GM18505 (cell line): ENCODE data around the gene CHD9.

Experiments used
- ATAC-seq: cut with Tn5 transposase; IDR thresholded peaks from one replicate; pipeline ENCODE4 v1.9.1; 2021; ENCODE audit not compliant: unreplicated experiment
- POLR2A ChIP-seq: IDR thresholded peaks from 4 replicates; pipeline ENCODE4 v1.6.1; 2011; ENCODE audit warnings: borderline replicate concordance; ENCODE audit not compliant: insufficient read depth, insufficient read length; ENCODE audit errors: extremely low read depth

CHD9 gene

GRCh38 chr16:53055541-53056391, 975 bp downstream of the CHD9 start:
- TF ChIP-seq POLR2A: no peak
- no peak for ATAC-seq

DNA sequence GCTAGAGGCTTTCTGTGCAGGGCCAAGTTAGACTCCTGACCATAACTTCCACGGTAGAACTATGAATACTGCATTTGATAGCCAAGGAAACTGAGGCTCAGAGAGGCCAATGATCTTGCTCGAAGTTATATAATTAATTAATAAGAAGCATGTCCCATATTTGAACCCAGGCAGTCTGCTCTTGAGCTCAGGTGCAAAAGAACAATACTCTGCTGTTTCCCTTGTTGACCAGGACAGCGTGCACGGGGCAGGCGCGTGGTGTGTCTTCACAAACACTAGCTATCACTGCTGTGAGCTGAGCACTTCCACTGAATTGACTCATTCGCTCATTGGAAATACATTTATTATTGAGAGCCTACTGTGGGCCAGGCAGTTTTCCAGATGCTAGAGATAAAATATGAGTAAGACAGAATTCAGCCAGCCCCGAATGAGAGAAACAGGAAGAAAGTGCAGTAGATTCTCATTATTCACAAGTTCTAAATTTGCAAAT, 1.6 kb downstream of the CHD9 start:
- no peak for ATAC-seq
- TF ChIP-seq POLR2A: no peak

DNA sequence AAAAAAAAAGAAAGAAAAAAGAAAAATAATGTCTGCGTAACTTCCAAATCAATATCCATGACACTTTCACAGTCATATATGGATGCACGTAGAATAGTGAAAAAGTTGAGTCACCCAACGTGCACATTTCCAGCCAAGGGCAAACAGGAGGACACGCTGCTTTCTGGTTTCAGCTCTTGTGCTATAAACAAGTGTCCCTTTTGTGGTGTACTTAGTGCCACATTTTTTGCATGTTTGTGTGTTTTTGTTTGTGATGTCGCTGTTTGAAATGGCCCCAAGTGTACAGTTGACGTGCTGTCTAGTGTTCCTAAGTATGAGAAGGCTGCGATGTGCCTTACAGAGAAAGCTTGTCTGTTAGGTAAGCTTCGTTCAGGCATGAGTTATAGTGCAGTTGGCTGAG, 2.9 kb downstream of the CHD9 start:
- ATAC-seq: no peak
- no peak for TF ChIP-seq POLR2A

DNA sequence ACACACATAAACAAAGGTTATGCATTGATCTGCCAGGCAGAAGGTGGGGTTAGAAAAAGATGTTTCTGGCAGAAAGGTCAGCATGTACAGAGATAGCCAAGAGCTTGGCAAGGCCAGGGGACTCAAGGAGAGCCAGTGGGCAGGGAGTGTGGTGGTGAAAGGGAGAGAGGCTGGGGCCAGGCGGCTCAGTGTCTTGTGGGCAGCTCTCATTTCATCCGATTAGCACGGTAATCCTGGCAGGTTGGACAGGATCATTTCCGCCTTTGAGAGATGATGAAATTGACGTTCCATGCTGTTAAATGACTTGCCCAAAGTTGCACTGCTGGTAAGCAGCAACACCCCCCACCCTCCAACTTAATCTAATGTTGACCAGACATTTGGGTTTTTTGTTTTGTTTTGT, 3.6 kb downstream of the CHD9 start:
- ATAC-seq: no peak
- no peak for TF ChIP-seq POLR2A

- TF ChIP-seq POLR2A: no peak
Observed at GRCh38 chr16:53058882-53059281, 4.1 kb downstream of the CHD9 start.

GRCh38 chr16:53059672-53060071, 4.9 kb downstream of the CHD9 start:
- no peak for ATAC-seq
- no peak for TF ChIP-seq POLR2A

More at GRCh38 chr16:53058882-53059281, 4.1 kb downstream of the CHD9 start:
- no peak for ATAC-seq

DNA sequence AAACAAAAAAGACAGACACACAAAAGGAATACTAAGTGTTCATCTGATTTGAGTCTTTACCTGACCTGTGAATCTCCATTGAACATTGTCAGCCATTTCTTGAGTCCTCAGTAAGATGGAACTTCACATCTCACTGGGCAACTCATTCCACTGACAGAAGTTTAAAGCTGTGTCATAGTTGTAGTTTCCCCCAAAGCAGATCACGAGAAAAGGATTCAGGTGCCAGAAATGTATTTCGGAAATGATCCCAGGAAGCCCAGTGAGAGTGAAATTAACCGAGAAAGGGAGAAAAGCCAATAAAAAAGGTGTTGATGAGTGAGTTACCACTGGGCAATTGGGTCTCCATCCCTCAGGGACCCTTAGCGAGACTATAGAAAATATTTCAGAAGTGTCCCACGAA, 6.5 kb downstream of the CHD9 start:
- TF ChIP-seq POLR2A: no peak
- ATAC-seq: peak; percentile 18

- ATAC-seq: peak; percentile 84
- peak; percentile 53 for TF ChIP-seq POLR2A
Observed at GRCh38 chr16:53061701-53062159, 6.9 kb downstream of the CHD9 start.

GRCh38 chr16:53064081-53064578, 9.3 kb downstream of the CHD9 start:
- no peak for ATAC-seq

DNA sequence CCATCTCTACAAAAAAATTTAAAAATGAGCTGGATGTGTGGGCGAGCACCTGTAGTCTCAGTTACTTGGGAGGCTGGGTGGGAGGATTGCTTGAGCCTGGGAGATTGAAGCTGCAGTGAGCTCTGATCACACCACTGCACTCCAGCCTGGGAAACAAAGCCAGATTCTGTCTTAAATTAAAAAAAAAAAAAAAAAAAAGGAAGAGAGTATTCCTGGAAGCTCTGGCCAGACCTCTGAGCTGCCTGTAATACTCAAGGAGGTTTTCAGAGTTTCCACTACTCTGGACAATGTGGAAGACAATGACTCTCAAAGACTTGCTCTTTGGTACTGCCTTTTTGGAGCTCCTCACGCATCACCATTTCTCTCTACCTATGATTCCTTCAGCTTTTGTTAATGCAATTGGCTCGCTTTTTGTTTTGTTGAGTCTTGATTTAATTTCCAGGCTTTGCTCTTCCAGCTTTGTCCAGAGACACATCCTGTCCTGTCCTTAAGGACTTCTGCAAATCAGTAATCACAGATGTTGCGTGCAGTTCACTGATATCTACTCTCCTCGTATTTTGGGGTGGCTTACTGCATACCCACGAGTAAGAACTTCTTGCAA, 10.8 kb downstream of the CHD9 start:
- ATAC-seq: no peak

More at GRCh38 chr16:53064081-53064578, 9.3 kb downstream of the CHD9 start:
- no peak for TF ChIP-seq POLR2A

GRCh38 chr16:53067675-53068074, 12.9 kb downstream of the CHD9 start:
- ATAC-seq: no peak
- no peak for TF ChIP-seq POLR2A

More for the DNA sequence above, 10.8 kb downstream of the CHD9 start:
- TF ChIP-seq POLR2A: no peak

DNA sequence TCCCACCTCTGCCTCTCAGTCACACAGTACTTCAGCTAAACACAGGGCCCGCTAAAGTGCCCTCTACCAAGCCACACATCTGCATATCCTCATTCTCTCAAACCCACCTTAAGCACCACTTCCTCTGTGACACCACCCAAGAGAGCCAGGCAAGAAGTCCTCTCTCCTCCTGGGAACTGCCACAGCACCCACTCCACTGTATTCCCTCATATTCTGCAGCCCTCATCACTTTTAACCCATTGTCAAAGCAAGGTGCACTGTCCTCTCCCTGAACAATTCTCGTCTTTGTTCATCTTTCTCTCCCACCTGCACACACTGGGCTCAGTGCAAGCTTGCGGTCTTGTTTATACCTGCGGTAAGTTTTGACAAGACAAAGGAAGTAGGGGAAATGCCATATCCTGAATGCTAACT, 13.6 kb downstream of the CHD9 start:
- peak; percentile 63 for ATAC-seq
- TF ChIP-seq POLR2A: no peak

- no peak for TF ChIP-seq POLR2A
- no peak for ATAC-seq
Observed at GRCh38 chr16:53069772-53070171, 15.0 kb downstream of the CHD9 start.
